HCT116 (cell line): Measurements from ENCODE around the gene ZNF804B. TPM values are rescaled to one million over a fixed set of nuclear protein-coding genes. Genes with fewer than 3 reads are reported as not detected.

Experiments used
- ATAC-seq: fragments of 200-7000 bp; cut with Tn5 transposase; 2 replicates; pipeline ENCODE4 v1.9.1; 2020; ENCODE audit warnings: mild to moderate bottlenecking, moderate library complexity
- BruUV-seq: library from RNA; stranded (reverse); fragments of 400-500 nt; replicated peaks from 2 replicates; lab custom pipeline; 2021; lab: Mats Ljungman, UMichigan
- CTCF ChIA-PET: fragments of 300-600 bp; sonication (Branson Sonifier 250); formaldehyde crosslinking; loops from one replicate; lab custom pipeline; 2021; ENCODE audit warnings: antibody characterized with exemption; lab: Charles Lee
- POLR2A ChIA-PET: fragments of 300-600, 350-600 bp; sonication (Branson Sonifier 250); formaldehyde crosslinking; loops from one replicate; lab custom pipeline; 2021; ENCODE audit warnings: antibody characterized with exemption; lab: Charles Lee
- RAD21 ChIA-PET, 2 experiments: fragments of 300-600 bp; sonication (Branson Sonifier 250); formaldehyde crosslinking; loops; one replicate each; lab custom pipeline; 2023; ENCODE audit warnings: low total read pairs in 2 of 2; ENCODE audit not compliant: uncharacterized antibody in 2 of 2, unreplicated experiment in 2 of 2, low non-redundant PET in 1 of 2; lab: Charles Lee
- DNase-seq: peaks from one replicate; pipeline ENCODE4 v3.0.0-alpha.2; 2010; ENCODE audit warnings: low read depth, low spot score
- H2AFZ ChIP-seq: fragments of 200-600 bp; shearing (Covaris generic), sonication (generic); 2 replicates; pipeline ENCODE4 v1.6.1; 2017; ENCODE audit warnings: low read depth, mixed run types, mixed read lengths, antibody characterized with exemption, low read length; ENCODE audit not compliant: poor library complexity, severe bottlenecking
- H3K27ac ChIP-seq: 2 replicates; pipeline ENCODE4 v1.5.1; 2012; ENCODE audit warnings: low read depth, low read length
- H3K27me3 ChIP-seq: fragments of 200-600 bp; sonication (generic); 2 replicates; pipeline ENCODE4 v1.6.1; 2016; ENCODE audit warnings: mixed run types, low read length, mixed read lengths; ENCODE audit not compliant: insufficient read depth
- H3K36me3 ChIP-seq, 2 experiments: fragments of 200-500 bp in 1 of 2; fragments of 200-600 bp in 1 of 2; sonication (Bioruptor generic) in 1 of 2; sonication (generic) in 1 of 2; 2 replicates each; pipeline versions ENCODE4 v1.5.1 to v1.6.1; 2014 to 2016; ENCODE audit warnings: low read length in 2 of 2, inconsistent platforms in 1 of 2, mixed read lengths in 1 of 2, mixed run types in 1 of 2; ENCODE audit not compliant: insufficient read depth in 2 of 2, control insufficient read depth in 1 of 2
- H3K4me1 ChIP-seq, 2 experiments: fragments of 200-600 bp in 1 of 2; sonication (generic) in 1 of 2; 2 replicates each; pipeline versions ENCODE4 v1.5.1 to v1.6.1; 2012 to 2017; ENCODE audit warnings: low read length in 2 of 2, inconsistent platforms in 1 of 2, mild to moderate bottlenecking in 1 of 2, mixed read lengths in 1 of 2, mixed run types in 1 of 2, moderate library complexity in 1 of 2; ENCODE audit not compliant: insufficient read depth in 2 of 2, control insufficient read depth in 1 of 2
- H3K4me2 ChIP-seq: fragments of 200-600 bp; sonication (generic); 2 replicates; pipeline ENCODE4 v1.6.1; 2017; ENCODE audit warnings: mixed run types, low read length, mixed read lengths
- H3K4me3 ChIP-seq, 2 experiments: fragments of 200-600 bp in 1 of 2; sonication (generic) in 1 of 2; replicated peaks in 1 of 2; 2 replicates each; pipeline ENCODE4 v1.5.1; 2011 to 2016; ENCODE audit warnings: low read length in 2 of 2, control low read depth in 1 of 2, low read depth in 1 of 2, mild to moderate bottlenecking in 1 of 2, mixed read lengths in 1 of 2, mixed run types in 1 of 2
- H3K79me2 ChIP-seq: fragments of 200-600 bp; sonication (generic); 2 replicates; pipeline ENCODE4 v1.6.1; 2017; ENCODE audit warnings: mild to moderate bottlenecking, mixed run types, low read length, moderate library complexity, mixed read lengths; ENCODE audit not compliant: insufficient read depth
- H3K9ac ChIP-seq: fragments of 200-600 bp; sonication (generic); 2 replicates; pipeline ENCODE4 v1.6.1; 2016; ENCODE audit warnings: low read length, mixed read lengths
- H3K9me2 ChIP-seq: fragments of 200-600 bp; sonication (generic), shearing (Covaris generic); 2 replicates; pipeline ENCODE4 v1.6.1; 2017; ENCODE audit warnings: mixed run types, mild to moderate bottlenecking, moderate library complexity; ENCODE audit not compliant: insufficient read depth
- H3K9me3 ChIP-seq, 2 experiments: fragments of 200-500 bp in 1 of 2; fragments of 200-600 bp in 1 of 2; sonication (Bioruptor generic) in 1 of 2; sonication (generic) in 1 of 2; 2 replicates each; pipeline ENCODE4 v1.6.1; 2014 to 2017; ENCODE audit warnings: low read length in 2 of 2, mixed read lengths in 2 of 2, inconsistent platforms in 1 of 2, low read depth in 1 of 2, mild to moderate bottlenecking in 1 of 2, mixed run types in 1 of 2, moderate library complexity in 1 of 2; ENCODE audit not compliant: control insufficient read depth in 1 of 2, insufficient read depth in 1 of 2
- H4K20me1 ChIP-seq: fragments of 200-600 bp; sonication (generic), shearing (Covaris generic); 2 replicates; pipeline ENCODE4 v1.6.1; 2017; ENCODE audit warnings: mixed run types, mild to moderate bottlenecking, moderate library complexity; ENCODE audit not compliant: insufficient read depth
- CEBPB ChIP-seq: IDR thresholded peaks from 2 replicates; pipeline ENCODE4 v1.6.1; 2012; ENCODE audit warnings: low read depth
- EGR1 ChIP-seq: IDR thresholded peaks from 2 replicates; pipeline ENCODE4 v1.6.1; 2012; ENCODE audit warnings: low read depth
- POLR2A ChIP-seq: IDR thresholded peaks from 2 replicates; pipeline ENCODE4 v1.7.0; 2011; ENCODE audit warnings: borderline replicate concordance; ENCODE audit not compliant: insufficient read depth, insufficient read length; ENCODE audit errors: extremely low read depth
- ZFX ChIP-seq: fragments of 450-650 bp; IDR thresholded peaks from 2 replicates; pipeline ENCODE4 v1.6.1; 2017
- intact Hi-C: fragments of 100-400 bp; cut with micrococcal nuclease; formaldehyde crosslinking; loops from 2 replicates; pipeline ENCODE4 v1.10.0; 2022
- total RNA-seq: library from RNA; stranded (reverse); gene quantifications from one replicate; pipeline ENCODE4 v1.2.1, GENCODE V29; 2021; ENCODE audit not compliant: unreplicated experiment
- TF ChIP-seq, protein P1 (sequence below): IDR thresholded peaks from 2 replicates; pipeline ENCODE4 v1.6.1; 2011; ENCODE audit warnings: mild to moderate bottlenecking, low read length, moderate library complexity; ENCODE audit not compliant: insufficient replicate concordance; ENCODE audit errors: extremely low read depth
- TF ChIP-seq, protein P2 (sequence below): IDR thresholded peaks from 2 replicates; pipeline ENCODE4 v1.6.1; 2012; ENCODE audit warnings: low read depth
- TF ChIP-seq, protein P3 (sequence below), 3 experiments: fragments of 200-600 bp in 1 of 3; sonication (generic) in 1 of 3; IDR thresholded peaks in 2 of 3; conservative IDR thresholded peaks in 1 of 3; 2 replicates each; pipeline ENCODE4 v1.5.1; 2012 to 2017; ENCODE audit warnings: low read depth in 2 of 3, low read length in 2 of 3, antibody characterized with exemption in 1 of 3, borderline replicate concordance in 1 of 3, control low read depth in 1 of 3, mild to moderate bottlenecking in 1 of 3, mixed read lengths in 1 of 3, mixed run types in 1 of 3, moderate library complexity in 1 of 3; ENCODE audit not compliant: insufficient read depth in 1 of 3

Gene ZNF804B
- total RNA-seq, 1 experiment from 2014 or later: not detected

- POLR2A ChIA-PET: no interaction called here
- RAD21 ChIA-PET: no interaction called here
- BruUV-seq: no TSS peak
Measured at GRCh38 chr7:88888684-88889083, 129.2 kb downstream of the ZNF804B start.

GRCh38 chr7:88910516-88910915 is 151.0 kb downstream of the ZNF804B start:
- Histone ChIP-seq H2AFZ (no peak overlapping the region), H3K9me3 (no peaks in the 10 kb centered on the region), H3K27ac (no peak overlapping the region), H4K20me1 (no peaks in the 10 kb centered on the region), H3K9ac (no peak overlapping the region), H3K27me3 (no peaks in the 10 kb centered on the region), H3K79me2 (no peaks in the 10 kb centered on the region), H3K9me2 (no peaks in the 10 kb centered on the region), H3K4me2 (no peak overlapping the region), H3K4me1 (no peaks in the 10 kb centered on the region), H3K36me3 (no peaks in the 10 kb centered on the region), H3K4me3 (no peak overlapping the region)
- POLR2A ChIA-PET: no interaction called here
- BruUV-seq: no TSS peak
- CTCF ChIA-PET: no interaction called here
- DNase-seq: no peak
- ATAC-seq: no peak
- intact Hi-C loops: no loop called here
- RAD21 ChIA-PET: no interaction called here
- TF ChIP-seq, protein P1, sequence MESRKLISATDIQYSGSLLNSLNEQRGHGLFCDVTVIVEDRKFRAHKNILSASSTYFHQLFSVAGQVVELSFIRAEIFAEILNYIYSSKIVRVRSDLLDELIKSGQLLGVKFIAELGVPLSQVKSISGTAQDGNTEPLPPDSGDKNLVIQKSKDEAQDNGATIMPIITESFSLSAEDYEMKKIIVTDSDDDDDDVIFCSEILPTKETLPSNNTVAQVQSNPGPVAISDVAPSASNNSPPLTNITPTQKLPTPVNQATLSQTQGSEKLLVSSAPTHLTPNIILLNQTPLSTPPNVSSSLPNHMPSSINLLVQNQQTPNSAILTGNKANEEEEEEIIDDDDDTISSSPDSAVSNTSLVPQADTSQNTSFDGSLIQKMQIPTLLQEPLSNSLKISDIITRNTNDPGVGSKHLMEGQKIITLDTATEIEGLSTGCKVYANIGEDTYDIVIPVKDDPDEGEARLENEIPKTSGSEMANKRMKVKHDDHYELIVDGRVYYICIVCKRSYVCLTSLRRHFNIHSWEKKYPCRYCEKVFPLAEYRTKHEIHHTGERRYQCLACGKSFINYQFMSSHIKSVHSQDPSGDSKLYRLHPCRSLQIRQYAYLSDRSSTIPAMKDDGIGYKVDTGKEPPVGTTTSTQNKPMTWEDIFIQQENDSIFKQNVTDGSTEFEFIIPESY: no peak
- no peak for TF ChIP-seq ZFX
- TF ChIP-seq EGR1: no peak
- TF ChIP-seq, protein P2, sequence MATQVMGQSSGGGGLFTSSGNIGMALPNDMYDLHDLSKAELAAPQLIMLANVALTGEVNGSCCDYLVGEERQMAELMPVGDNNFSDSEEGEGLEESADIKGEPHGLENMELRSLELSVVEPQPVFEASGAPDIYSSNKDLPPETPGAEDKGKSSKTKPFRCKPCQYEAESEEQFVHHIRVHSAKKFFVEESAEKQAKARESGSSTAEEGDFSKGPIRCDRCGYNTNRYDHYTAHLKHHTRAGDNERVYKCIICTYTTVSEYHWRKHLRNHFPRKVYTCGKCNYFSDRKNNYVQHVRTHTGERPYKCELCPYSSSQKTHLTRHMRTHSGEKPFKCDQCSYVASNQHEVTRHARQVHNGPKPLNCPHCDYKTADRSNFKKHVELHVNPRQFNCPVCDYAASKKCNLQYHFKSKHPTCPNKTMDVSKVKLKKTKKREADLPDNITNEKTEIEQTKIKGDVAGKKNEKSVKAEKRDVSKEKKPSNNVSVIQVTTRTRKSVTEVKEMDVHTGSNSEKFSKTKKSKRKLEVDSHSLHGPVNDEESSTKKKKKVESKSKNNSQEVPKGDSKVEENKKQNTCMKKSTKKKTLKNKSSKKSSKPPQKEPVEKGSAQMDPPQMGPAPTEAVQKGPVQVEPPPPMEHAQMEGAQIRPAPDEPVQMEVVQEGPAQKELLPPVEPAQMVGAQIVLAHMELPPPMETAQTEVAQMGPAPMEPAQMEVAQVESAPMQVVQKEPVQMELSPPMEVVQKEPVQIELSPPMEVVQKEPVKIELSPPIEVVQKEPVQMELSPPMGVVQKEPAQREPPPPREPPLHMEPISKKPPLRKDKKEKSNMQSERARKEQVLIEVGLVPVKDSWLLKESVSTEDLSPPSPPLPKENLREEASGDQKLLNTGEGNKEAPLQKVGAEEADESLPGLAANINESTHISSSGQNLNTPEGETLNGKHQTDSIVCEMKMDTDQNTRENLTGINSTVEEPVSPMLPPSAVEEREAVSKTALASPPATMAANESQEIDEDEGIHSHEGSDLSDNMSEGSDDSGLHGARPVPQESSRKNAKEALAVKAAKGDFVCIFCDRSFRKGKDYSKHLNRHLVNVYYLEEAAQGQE: no peak
- TF ChIP-seq, protein P3, sequence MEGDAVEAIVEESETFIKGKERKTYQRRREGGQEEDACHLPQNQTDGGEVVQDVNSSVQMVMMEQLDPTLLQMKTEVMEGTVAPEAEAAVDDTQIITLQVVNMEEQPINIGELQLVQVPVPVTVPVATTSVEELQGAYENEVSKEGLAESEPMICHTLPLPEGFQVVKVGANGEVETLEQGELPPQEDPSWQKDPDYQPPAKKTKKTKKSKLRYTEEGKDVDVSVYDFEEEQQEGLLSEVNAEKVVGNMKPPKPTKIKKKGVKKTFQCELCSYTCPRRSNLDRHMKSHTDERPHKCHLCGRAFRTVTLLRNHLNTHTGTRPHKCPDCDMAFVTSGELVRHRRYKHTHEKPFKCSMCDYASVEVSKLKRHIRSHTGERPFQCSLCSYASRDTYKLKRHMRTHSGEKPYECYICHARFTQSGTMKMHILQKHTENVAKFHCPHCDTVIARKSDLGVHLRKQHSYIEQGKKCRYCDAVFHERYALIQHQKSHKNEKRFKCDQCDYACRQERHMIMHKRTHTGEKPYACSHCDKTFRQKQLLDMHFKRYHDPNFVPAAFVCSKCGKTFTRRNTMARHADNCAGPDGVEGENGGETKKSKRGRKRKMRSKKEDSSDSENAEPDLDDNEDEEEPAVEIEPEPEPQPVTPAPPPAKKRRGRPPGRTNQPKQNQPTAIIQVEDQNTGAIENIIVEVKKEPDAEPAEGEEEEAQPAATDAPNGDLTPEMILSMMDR (IDR thresholded peaks at IDR 0.05 in 2 of 3, conservative IDR thresholded peaks at IDR 0.05 in 1 of 3; ENCODE audit: borderline replicate concordance in 1 of 3, insufficient read depth in 1 of 3, low read depth in 2 of 3, low read length in 2 of 3): no peak
- TF ChIP-seq POLR2A: no peak

More at GRCh38 chr7:88888684-88889083, 129.2 kb downstream of the ZNF804B start:
- intact Hi-C loops: no loop called here
- no peak overlapping the region for H2AFZ ChIP-seq
- H3K27ac ChIP-seq: no peak overlapping the region
- H3K27me3 ChIP-seq: no peaks in the 10 kb centered on the region
- H3K9me2 ChIP-seq: no peaks in the 10 kb centered on the region
- no peak overlapping the region for H3K4me3 ChIP-seq
- CTCF ChIA-PET: no interaction called here
- H4K20me1 ChIP-seq: no peaks in the 10 kb centered on the region
- no peaks in the 10 kb centered on the region for H3K36me3 ChIP-seq
- no peaks in the 10 kb centered on the region for H3K79me2 ChIP-seq
- TF ChIP-seq, protein P3 (IDR thresholded peaks at IDR 0.05 in 2 of 3, conservative IDR thresholded peaks at IDR 0.05 in 1 of 3; ENCODE audit: borderline replicate concordance in 1 of 3, insufficient read depth in 1 of 3, low read depth in 2 of 3, low read length in 2 of 3): no peak
- TF ChIP-seq CEBPB: peak; percentile 89
- no peak overlapping the region for H3K4me2 ChIP-seq
- no peaks in the 10 kb centered on the region for H3K4me1 ChIP-seq
- H3K9me3 ChIP-seq: no peaks in the 10 kb centered on the region
- no peak for ATAC-seq
- no peak overlapping the region for H3K9ac ChIP-seq
- DNase-seq: peak; percentile 3
